UCSD-AML1 (cell line): ENCODE measurements around the gene ERGIC2.

Source experiments
- DNase-seq: peaks from one replicate; lab custom pipeline; 2025; ENCODE audit not compliant: unreplicated experiment; lab: John Stamatoyannopoulos, UW

ERGIC2 gene

DNA sequence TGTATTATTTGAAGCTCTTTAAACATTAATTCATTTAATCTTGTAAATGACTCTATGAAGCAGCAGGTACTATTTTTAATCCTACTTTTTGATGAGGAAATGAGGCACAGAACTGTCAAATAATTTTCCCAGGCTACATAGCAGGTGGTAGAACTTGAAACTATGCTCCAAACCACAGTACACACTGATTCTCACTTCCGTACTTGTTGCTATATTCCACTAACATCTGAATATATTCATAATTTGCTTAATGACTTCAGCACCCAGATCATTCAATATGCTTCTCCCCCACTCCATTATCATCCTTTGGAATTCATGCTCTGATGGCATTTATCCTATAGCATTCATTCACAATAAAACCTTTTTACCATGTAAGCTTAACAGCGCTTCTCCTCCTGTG lies 4.9 kb downstream of the ERGIC2 start:
- DNase-seq = no peak

GRCh38 chr12:29374913-29375312 lies 6.1 kb downstream of the ERGIC2 start:
- DNase-seq = no peak

DNA sequence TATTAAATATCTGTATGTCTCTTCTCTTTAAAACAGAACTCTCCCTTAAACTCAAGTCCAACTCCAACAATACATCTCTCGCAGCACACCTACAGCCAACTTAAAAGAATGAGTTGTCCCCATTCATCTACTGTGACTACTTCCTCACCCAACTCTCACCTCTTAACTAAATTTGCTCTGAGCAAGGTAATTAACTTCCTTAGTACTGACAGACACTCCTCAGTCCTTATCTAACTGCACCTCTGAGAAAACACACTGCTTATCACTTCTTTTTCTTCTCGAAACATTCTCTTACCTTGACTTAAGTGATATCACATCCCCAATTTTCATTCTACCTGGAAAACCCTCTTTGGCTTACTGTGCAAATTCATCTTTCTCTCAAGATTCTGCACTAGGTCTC lies 7.0 kb downstream of the ERGIC2 start:
- no peak for DNase-seq

- DNase-seq = no peak
These were observed 15.9 kb downstream of the ERGIC2 start for GRCh38 chr12:29365091-29365490.

GRCh38 chr12:29354954-29355353 lies 26.0 kb downstream of the ERGIC2 start:
- DNase-seq = no peak

GRCh38 chr12:29350080-29350479 lies 30.9 kb downstream of the ERGIC2 start:
- no peak for DNase-seq

DNA sequence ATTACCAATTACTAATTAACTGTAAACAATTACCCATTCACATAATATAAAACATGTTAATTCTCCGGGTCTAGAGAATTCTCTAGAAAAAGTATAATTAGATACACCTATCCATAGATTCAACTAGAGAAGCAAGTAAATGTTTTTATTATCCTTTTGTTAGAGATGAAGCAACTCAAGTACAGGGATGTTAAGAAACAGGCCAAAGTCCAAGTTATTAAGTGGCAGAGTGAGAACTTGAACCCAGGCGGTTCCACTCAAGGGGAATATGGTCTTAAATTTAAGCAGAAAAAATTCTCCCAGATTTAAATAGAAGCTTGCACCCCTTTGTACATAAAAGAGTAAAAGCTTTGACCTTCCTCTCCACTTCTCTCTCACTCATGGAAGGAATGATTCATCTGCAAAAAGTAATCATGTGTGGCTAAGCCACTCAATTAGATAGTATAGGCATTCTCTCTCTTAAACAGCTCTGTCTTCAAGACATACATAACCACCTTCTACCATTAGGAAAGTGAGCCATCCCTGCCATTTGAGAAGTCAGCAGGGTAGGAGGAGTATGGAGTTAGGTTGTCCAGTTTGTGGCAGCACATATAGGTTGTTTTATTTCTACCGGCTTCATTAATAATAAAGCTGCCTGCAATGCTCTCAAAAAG lies 34.1 kb downstream of the ERGIC2 start:
- DNase-seq = no peak

- DNase-seq = no peak
These were observed 37.8 kb downstream of the ERGIC2 start for GRCh38 chr12:29343022-29343799.

DNA sequence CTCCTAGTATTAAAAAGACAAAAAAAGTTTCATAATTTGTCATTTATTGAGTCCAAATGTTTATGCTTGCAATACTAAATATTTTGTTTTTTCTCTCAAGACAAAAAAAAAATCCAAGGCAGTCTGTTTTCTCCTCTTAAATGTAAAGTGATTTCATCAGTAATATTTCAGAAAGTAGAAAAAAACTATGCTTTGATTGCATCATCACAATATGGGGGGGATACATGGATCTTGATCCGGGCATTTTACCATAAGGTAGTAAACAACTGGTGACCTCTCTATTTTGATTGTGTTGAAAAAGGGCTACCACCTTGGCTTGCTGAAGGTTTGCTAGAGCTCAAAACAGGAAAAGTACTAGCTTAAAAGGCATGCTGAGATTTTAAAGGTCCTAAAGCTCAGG lies 43.6 kb downstream of the ERGIC2 start:
- no peak for DNase-seq

- DNase-seq = no peak
These were observed 46.0 kb downstream of the ERGIC2 start for GRCh38 chr12:29334937-29335336.

DNA sequence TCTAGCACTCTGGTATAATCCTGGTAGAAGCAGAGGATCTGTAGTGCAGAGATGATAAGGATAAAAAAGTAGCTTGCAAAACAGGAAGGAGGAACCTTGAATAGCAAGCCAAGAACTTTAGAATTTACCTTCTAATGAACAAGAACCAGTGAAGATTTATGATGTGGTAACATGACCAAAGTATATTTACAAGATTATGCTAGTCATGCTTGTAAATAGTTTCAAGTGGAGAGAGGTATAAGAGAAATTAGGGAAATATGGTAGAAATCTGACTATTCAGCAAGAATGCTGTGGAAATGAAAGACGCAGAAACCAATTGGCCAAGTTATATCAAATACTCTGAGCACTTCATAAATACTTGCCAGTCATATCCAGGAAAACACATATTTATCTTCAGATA lies 47.8 kb downstream of the ERGIC2 start:
- no peak for DNase-seq

DNA sequence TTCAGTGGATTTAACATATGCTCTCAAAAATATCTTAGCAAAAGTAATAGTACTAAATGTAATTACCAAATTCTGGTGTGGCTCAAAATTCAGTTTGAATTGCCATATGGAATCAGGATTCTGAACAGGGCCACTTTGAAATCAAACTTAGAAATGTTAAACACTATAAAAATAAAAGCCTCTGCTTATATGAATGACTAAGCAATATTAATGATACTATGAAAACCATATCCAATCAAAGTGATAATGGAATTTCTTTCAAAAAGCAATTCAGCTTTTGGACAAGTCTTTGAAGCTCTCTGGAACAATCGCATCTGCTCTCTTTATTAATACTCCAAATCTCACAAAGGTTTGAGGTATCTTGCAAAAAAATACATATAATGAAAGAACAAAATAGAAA lies 51.6 kb downstream of the ERGIC2 start:
- no peak for DNase-seq

- DNase-seq = no peak
These were observed 58.8 kb downstream of the ERGIC2 start for GRCh38 chr12:29322157-29322556.

DNA sequence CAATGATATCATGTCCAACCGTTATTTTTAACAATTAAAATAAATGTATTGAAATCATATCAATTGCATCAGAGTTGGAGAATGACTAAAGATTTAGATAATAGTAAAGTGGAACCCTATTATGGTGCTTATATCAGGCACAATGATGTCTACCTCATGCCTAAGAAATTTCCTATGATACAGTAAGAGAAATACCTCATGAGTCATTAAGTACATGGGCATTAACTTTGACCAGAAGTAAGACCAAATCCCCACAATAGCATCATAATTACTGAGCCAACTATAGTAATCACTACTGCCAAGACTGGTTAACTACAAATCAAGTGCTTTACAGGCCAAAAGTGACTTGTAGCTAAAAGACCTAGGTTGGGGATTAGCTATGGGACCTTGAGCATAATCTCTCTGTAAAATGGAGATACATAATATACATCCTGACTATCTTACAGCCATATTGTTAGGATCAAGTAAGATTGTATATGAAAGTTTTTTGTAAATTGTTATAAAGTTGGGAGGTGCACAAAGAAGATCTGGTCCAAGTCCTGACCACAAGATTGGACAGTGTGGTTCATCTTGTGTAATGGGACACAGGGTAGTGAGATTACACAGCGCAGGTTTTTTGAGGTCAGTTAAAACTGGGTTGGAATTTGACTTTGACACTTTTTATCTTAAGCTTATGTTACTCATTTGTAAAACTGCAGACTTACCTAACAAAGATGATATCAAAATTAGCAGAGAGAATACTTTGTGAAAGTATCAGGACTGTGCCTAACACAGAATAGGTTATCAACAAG lies 60.5 kb downstream of the ERGIC2 start:
- no peak for DNase-seq

- peak; percentile 25 for DNase-seq
These were observed 63.2 kb downstream of the ERGIC2 start for GRCh38 chr12:29317556-29318363.

GRCh38 chr12:29316752-29317151 lies 64.2 kb downstream of the ERGIC2 start:
- no peak for DNase-seq

- no peak for DNase-seq
These were observed 66.6 kb downstream of the ERGIC2 start for GRCh38 chr12:29314416-29314815.

- DNase-seq = no peak
These were observed 70.1 kb downstream of the ERGIC2 start for GRCh38 chr12:29310899-29311298.

DNA sequence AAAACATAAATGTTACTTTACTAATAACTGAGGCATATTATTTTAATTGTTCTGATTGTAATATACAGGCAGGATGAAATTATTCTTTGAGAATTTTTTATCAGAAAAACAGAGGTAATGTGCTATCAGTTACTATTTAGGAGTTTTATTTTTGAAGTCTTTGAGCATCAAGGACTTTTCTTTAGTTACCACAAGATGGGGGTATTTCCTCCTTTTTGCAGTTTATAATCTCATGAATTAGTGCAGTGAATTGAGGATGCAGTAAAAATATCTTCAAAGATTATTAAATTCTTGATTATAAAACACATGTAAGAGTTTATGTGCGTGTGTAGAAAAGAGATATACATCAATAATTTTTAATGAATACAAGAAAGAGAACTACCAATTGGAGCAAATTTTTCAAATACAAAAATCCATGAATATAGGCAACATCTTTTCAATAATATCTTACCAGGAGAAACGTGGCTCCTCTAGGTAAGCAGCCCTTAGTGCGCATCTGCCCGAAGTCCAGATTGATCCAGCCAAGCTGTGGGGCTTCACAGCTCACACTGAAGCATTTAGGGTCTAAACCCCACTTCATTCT lies 71.6 kb downstream of the ERGIC2 start:
- no peak for DNase-seq

GRCh38 chr12:29306682-29307081 lies 74.3 kb downstream of the ERGIC2 start:
- no peak for DNase-seq

- no peak for DNase-seq
These were observed 74.7 kb downstream of the ERGIC2 start for GRCh38 chr12:29306266-29306665.
